Upper lobe of left lung (tissue), 6 donors: ENCODE data around the gene PLA2G4A. TPM values are rescaled to one million over a fixed set of nuclear protein-coding genes. Genes with fewer than 3 reads are reported as not detected.

Experiments
- ATAC-seq, 2 donors: fragments of 200-7000 bp; cut with Tn5 transposase; one replicate each; pipeline ENCODE4 v1.9.1; 2022; ENCODE audit warnings: mild to moderate bottlenecking in 2 of 2, moderate library complexity in 2 of 2; ENCODE audit not compliant: low FRiP score in 2 of 2
- DNase-seq, 2 donors: peaks; one replicate each; pipeline ENCODE4 v3.0.0-alpha.2; 2019 to 2020
- H3K27ac ChIP-seq, 4 donors: fragments of 200-600 bp; sonication (generic); one replicate each; pipeline ENCODE4 v1.5.1; 2016 to 2019
- H3K27me3 ChIP-seq, 4 donors: fragments of 200-600 bp; sonication (generic); one replicate each; pipeline ENCODE4 v1.5.1; 2017 to 2019
- H3K36me3 ChIP-seq, 4 donors: fragments of 200-600 bp; sonication (generic); one replicate each; pipeline ENCODE4 v1.5.1; 2016 to 2019
- H3K4me1 ChIP-seq, 4 donors: fragments of 200-600 bp; sonication (generic); one replicate each; pipeline ENCODE4 v1.5.1; 2018 to 2019
- H3K4me3 ChIP-seq, 4 donors: fragments of 200-600 bp; sonication (generic); one replicate each; pipeline ENCODE4 v1.5.1; 2017 to 2019; ENCODE audit warnings: mild to moderate bottlenecking in 2 of 4, moderate library complexity in 1 of 4
- H3K9me3 ChIP-seq, 4 donors: fragments of 200-600 bp; sonication (generic); one replicate each; pipeline ENCODE4 v1.5.1; 2018 to 2019
- EP300 ChIP-seq, 4 donors: sonication (generic); formaldehyde crosslinking; IDR thresholded peaks; one replicate each; pipeline ENCODE4 v1.5.1; 2017; ENCODE audit warnings: antibody characterized with exemption in 4 of 4, control low read depth in 2 of 4
- POLR2A ChIP-seq, 4 donors: fragments of 450-650 bp; IDR thresholded peaks; one replicate each; pipeline ENCODE4 v1.5.1; 2016 to 2017; ENCODE audit warnings: antibody characterized with exemption in 4 of 4, mild to moderate bottlenecking in 2 of 4
- POLR2AphosphoS5 ChIP-seq, 2 donors: sonication (generic); formaldehyde crosslinking; IDR thresholded peaks; one replicate each; pipeline ENCODE4 v1.5.1; 2017; ENCODE audit warnings: antibody characterized with exemption in 2 of 2
- WGBS, 2 donors: methylation state at CpG; one replicate each; pipeline ENCODE4 v1.1.5; 2017 to 2018; 5-methylcytosine and 5-hydroxymethylcytosine counted together
- total RNA-seq, 6 donors: library from RNA; depleted of rRNA in 4 of 6; stranded (reverse); fragments of >200 nt in 4 of 6; gene quantifications; one replicate each; pipeline versions ENCODE4 v1.1.0 to v1.2.1, GENCODE V29; 2016 to 2021
- TF ChIP-seq, protein P1 (sequence below), 6 experiments: fragments of 450-650 bp in 4 of 6; fragments of 200-600 bp in 2 of 6; sonication (generic) in 2 of 6; IDR thresholded peaks; one replicate each; pipeline ENCODE4 v1.5.1; 2016 to 2019; ENCODE audit warnings: antibody characterized with exemption in 6 of 6
- donor health status: DM: no; HTN: no; CAD: no; lungs with moderate emphysema.
- donor health status: DM: no; HTN: yes; CAD: no; lungs with severe emphysema.

PLA2G4A gene
- total RNA-seq, 6 donors from 2014 or later, result 2.1 to 11.8 (median 7.5) TPM

GRCh38 chr1:186957314-186957713 lies 128.6 kb downstream of the PLA2G4A start:
- TF ChIP-seq POLR2AphosphoS5 (IDR thresholded peaks at IDR 0.05), result no peak
- no peak for TF ChIP-seq POLR2A (IDR thresholded peaks at IDR 0.05)
- no peak for TF ChIP-seq EP300 (IDR thresholded peaks at IDR 0.05)
- TF ChIP-seq, protein P1, sequence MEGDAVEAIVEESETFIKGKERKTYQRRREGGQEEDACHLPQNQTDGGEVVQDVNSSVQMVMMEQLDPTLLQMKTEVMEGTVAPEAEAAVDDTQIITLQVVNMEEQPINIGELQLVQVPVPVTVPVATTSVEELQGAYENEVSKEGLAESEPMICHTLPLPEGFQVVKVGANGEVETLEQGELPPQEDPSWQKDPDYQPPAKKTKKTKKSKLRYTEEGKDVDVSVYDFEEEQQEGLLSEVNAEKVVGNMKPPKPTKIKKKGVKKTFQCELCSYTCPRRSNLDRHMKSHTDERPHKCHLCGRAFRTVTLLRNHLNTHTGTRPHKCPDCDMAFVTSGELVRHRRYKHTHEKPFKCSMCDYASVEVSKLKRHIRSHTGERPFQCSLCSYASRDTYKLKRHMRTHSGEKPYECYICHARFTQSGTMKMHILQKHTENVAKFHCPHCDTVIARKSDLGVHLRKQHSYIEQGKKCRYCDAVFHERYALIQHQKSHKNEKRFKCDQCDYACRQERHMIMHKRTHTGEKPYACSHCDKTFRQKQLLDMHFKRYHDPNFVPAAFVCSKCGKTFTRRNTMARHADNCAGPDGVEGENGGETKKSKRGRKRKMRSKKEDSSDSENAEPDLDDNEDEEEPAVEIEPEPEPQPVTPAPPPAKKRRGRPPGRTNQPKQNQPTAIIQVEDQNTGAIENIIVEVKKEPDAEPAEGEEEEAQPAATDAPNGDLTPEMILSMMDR (IDR thresholded peaks at IDR 0.05), result no peak
- Histone ChIP-seq H3K4me3 (no peak overlapping the region), H3K4me1 (no peaks in the 10 kb centered on the region), H3K27me3 (no peaks in the 10 kb centered on the region), H3K36me3 (no peaks in the 10 kb centered on the region), H3K9me3 (no peaks in the 10 kb centered on the region), H3K27ac (no peak overlapping the region)
- DNase-seq (no peak), ATAC-seq (peak in 1 of 2 donors; percentile 69)
- WGBS, 2 donors, result 38 to 67% methylated on average over 2 of the region's 2 CpGs

- Histone ChIP-seq H3K36me3 (no peaks in the 10 kb centered on the region), H3K4me1 (no peaks in the 10 kb centered on the region), H3K9me3 (no peaks in the 10 kb centered on the region), H3K27ac (no peak overlapping the region), H3K4me3 (no peak overlapping the region), H3K27me3 (no peaks in the 10 kb centered on the region)
- TF ChIP-seq, protein P1 (IDR thresholded peaks at IDR 0.05), result no peak
- TF ChIP-seq EP300 (IDR thresholded peaks at IDR 0.05) (peak in 1 of 4 donors; percentile 10), POLR2AphosphoS5 (IDR thresholded peaks at IDR 0.05) (no peak), POLR2A (IDR thresholded peaks at IDR 0.05) (no peak)
- ATAC-seq, result no peak
- 65 to 74% methylated on average over 2 of the region's 2 CpGs for WGBS, 2 donors
- no peak for DNase-seq
Measured at GRCh38 chr1:186958520-186958919, 129.8 kb downstream of the PLA2G4A start.

DNA sequence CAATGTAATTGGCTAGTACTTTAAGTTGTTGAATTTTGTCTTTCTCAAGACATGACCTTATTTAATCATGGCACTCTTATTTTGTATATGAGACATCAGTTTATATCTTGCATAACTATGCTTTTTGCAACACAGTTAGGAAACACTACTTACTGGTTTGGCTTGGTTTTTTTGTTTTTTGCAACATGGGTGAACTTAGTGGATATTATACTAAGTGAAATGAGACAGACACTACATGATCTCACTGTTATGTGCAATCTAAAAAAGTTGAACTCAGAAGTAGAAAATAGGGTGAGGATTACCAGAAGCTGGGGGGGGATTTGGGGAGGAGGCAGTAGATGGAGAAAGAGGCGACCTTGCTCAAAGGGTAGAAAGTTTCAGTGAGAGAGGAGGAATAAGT lies 132.1 kb downstream of the PLA2G4A start:
- no peaks in the 10 kb centered on the region for H3K27me3 ChIP-seq
- no peaks in the 10 kb centered on the region for H3K9me3 ChIP-seq
- ATAC-seq, result no peak
- no peak for DNase-seq
- H3K36me3 ChIP-seq, result no peaks in the 10 kb centered on the region
- H3K27ac ChIP-seq, result no peak overlapping the region
- WGBS, 2 donors, result 69 to 92% methylated on average over 1 of the region's 1 CpG
- no peak overlapping the region for H3K4me3 ChIP-seq
- no peaks in the 10 kb centered on the region for H3K4me1 ChIP-seq
- TF ChIP-seq, protein P1 (IDR thresholded peaks at IDR 0.05), result no peak
- TF ChIP-seq POLR2AphosphoS5 (IDR thresholded peaks at IDR 0.05), result peak in 1 of 2 donors; percentile 17

GRCh38 chr1:186965847-186966246 lies 137.1 kb downstream of the PLA2G4A start:
- no peak overlapping the region for H3K4me3 ChIP-seq
- peaks cover 0 to 4% (median 0%) of the 10 kb centered on the region in 4 donors for H3K9me3 ChIP-seq
- no peaks in the 10 kb centered on the region for H3K27me3 ChIP-seq
- H3K27ac ChIP-seq, result no peak overlapping the region
- no peak for DNase-seq
- H3K36me3 ChIP-seq, result no peaks in the 10 kb centered on the region
- H3K4me1 ChIP-seq, result no peaks in the 10 kb centered on the region
- no peak for ATAC-seq
- TF ChIP-seq POLR2A (IDR thresholded peaks at IDR 0.05) (no peak), POLR2AphosphoS5 (IDR thresholded peaks at IDR 0.05) (no peak), EP300 (IDR thresholded peaks at IDR 0.05) (no peak)
- TF ChIP-seq, protein P1 (IDR thresholded peaks at IDR 0.05), result no peak

- no peaks in the 10 kb centered on the region for H3K4me1 ChIP-seq
- DNase-seq (no peak), ATAC-seq (no peak)
- no peak overlapping the region for H3K4me3 ChIP-seq
- WGBS, 2 donors, result 80 to 87% methylated on average over 4 of the region's 4 CpGs
- H3K27me3 ChIP-seq, result no peaks in the 10 kb centered on the region
- TF ChIP-seq POLR2A (IDR thresholded peaks at IDR 0.05), result no peak
- no peak for TF ChIP-seq EP300 (IDR thresholded peaks at IDR 0.05)
- no peak for TF ChIP-seq POLR2AphosphoS5 (IDR thresholded peaks at IDR 0.05)
- TF ChIP-seq, protein P1 (IDR thresholded peaks at IDR 0.05), result no peak
- no peak overlapping the region for H3K27ac ChIP-seq
- H3K9me3 ChIP-seq, result peaks cover 0 to 4% (median 0%) of the 10 kb centered on the region in 4 donors
- no peaks in the 10 kb centered on the region for H3K36me3 ChIP-seq
Measured at GRCh38 chr1:186966456-186966855, 137.7 kb downstream of the PLA2G4A start.
